ENCODE results near the gene BAIAP2L1.
A peak's percentile ranks its signal among the peaks of the same experiment; 100 is the strongest.

The BAIAP2L1 gene

GRCh38 chr7:98278936-98279335, 122.0 kb downstream of the BAIAP2L1 start:
- DNase-seq (ENCODE audit: low read depth in 2 of 2) = no peak

GRCh38 chr7:98278408-98278807, 122.5 kb downstream of the BAIAP2L1 start:
- no peak for DNase-seq (ENCODE audit: low read depth in 2 of 2)

GRCh38 chr7:98276241-98276761, 124.6 kb downstream of the BAIAP2L1 start:
- no peak for DNase-seq (ENCODE audit: low read depth in 2 of 2)

DNA sequence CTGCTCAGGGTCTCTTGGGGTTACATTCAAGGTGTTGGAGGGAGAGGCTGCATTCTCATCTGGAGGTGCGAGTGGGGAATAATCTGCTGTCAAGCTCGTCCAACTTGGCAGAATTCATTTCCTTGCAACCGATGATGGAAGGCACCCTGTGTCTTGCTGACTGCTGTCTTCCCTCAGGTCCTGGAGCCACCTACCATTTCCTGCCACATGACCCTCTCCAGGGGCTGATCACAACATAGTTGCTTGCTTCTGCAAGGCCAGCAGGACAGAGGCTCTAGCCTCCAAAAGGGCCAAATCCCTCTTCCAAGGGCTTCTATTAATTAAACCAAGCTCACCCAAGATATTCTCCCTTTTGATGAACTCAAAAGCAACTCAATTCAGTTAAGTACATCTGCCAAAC, 133.6 kb downstream of the BAIAP2L1 start:
- DNase-seq (ENCODE audit: low read depth in 2 of 2) = no peak

- no peak for DNase-seq (ENCODE audit: low read depth in 2 of 2)
Measured at GRCh38 chr7:98266840-98267239, 134.1 kb downstream of the BAIAP2L1 start.

DNA sequence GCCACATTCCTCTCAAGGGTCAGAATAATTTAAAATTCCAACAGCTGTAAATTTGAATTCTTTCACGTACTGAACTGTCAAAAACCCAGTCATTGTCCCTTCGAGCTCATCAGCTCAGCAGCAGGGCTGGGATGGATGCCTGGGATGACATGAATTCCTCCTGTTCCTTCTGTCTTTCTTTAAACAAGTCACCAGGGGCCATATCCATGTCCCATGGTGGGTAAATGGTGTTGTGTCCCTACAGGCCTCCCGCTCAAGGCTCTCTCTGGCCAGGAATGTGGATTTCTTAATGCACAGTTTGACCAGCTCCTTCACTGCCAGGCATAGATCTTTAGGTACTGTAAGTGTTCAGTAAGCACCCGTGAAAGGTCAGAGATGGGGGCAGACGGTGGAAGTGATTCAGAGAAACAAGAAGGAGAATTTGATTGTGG, 135.0 kb downstream of the BAIAP2L1 start:
- no peak for DNase-seq (ENCODE audit: low read depth in 2 of 2)

DNA sequence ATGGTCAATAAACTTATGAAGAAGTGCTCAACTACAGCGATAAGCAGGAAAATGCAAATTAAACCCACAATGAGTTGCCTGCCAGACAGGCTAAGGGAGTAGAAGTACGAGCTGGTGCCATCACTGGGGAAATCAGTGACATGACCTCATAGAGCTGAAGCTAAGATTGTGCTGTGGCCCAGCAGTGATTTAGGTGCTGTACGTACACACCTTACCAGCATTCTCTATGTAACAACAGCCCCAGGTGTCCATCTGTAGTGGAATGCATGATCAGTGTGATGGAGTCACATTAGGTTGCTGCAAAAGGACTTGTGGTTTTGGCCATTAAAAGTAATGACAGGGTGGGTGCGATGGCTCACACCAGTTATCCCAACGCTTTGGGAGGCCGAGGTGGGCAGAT, 143.2 kb downstream of the BAIAP2L1 start:
- DNase-seq (ENCODE audit: low read depth in 2 of 2) = no peak

- DNase-seq (ENCODE audit: low read depth in 2 of 2) = no peak
Measured at GRCh38 chr7:98256431-98256830, 144.5 kb downstream of the BAIAP2L1 start.

- DNase-seq (ENCODE audit: low read depth in 2 of 2) = peak in 1 of 2 donors; percentile 5
Measured at GRCh38 chr7:98254951-98255610, 145.8 kb downstream of the BAIAP2L1 start.

DNA sequence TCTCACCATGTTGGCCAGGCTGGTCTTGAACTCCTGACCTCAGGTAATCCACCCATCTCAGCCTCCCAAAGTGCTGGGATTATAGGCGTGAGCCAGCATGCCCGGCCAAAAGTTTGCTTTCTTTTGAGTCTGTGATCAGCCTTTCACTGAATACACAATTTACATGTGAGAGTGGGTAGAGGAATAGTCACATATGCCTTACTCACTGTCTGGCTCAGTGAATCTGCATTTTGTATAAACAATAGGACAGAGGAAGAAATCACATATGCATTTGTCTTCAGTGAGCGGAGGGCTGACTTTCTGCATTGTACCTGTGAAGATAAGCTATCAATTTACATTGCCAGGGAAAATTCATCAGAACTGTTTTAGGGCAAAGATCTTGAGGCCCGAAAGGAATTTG, 146.4 kb downstream of the BAIAP2L1 start:
- DNase-seq (ENCODE audit: low read depth in 2 of 2) = no peak

- DNase-seq (ENCODE audit: low read depth in 2 of 2) = no peak
Measured at GRCh38 chr7:98252425-98253054, 148.3 kb downstream of the BAIAP2L1 start.

DNA sequence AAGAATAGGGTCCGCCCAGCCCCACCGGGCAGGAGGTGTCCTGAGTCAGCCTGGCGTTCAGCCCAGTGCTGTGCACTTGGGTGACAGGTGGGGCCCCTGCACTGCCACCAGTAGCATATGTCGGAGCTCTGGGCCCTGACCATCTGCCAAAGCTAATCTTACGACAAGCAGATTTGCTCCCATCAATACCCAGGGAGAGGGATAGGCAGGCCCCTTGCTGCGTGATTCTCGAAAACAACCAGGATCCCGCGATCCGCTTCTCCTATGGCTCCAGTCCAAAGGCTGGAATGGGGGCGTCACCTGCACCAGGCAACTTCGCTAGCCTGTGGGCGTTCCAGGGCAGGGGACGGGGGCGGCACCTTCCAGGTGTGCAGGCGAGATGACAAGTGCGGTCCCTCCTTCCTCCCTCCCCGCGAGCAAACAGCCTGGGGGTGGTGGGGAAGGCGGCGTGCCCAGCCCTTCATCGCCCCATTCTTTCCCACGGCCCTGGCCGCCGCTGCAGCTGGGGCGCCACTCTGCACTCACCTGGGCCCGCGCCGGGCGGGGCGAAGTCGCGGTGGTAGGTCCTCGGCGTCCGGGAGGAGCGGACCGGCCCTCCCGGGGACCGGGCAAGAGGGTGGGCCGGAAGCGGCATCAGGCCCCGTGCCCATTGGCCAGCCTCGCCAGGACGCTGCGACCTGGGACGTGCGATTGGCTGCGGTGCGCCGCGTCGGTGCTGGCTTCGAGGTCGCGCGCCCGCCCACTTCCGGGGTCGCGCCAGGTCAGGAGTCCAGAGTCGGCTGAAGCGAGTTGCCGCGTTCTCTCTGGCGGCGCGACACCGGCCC, 149.1 kb downstream of the BAIAP2L1 start, which contains the start of gene TECPR1:
TECPR1 (minus strand) TSS at position 632 of the 824 bp plus-strand sequence. CDS start 6,086 bp downstream, outside the sequence.
- peak; percentile 77 to 85 for DNase-seq (ENCODE audit: low read depth in 2 of 2)

DNA sequence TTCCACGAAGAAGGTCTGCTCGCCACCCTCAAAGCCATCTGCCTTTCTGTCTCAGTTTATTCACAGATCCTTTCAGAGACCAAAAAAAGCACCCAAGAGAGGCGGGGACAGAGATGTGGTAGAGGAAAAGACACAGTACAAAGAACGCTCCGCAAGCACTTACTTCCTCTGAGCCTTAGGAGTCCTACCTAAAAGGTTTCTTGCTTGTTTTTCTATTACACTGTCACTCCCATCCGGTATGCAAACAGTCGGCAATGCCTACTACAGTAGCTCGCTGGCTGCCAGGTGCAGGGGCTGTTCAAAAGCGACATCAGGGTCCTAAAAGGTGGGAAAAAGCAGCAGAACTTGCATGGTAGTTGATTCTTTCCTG, 149.7 kb downstream of the BAIAP2L1 start:
- peak in 1 of 2 donors; percentile 4 for DNase-seq (ENCODE audit: low read depth in 2 of 2)

DNA sequence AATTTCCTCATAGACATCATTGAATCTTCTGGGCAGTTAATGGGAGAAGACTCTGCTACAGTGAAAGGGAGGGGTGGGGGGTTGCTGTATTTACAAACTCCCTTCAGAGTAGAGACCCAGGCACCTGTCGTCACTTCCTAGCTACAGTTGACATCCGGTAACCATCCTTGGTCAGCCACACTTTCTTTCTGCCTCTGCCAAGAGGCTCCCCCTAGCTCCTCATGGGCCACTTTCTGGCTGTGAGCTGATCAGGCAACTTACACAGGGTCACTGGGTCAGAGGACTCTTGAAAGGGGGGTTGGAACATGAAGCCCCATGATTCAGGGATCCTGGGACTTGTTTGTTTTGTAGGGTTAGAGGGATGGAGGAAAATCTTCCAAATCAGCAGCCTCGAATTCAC, 150.1 kb downstream of the BAIAP2L1 start:
- peak; percentile 21 to 32 for DNase-seq (ENCODE audit: low read depth in 2 of 2)

GRCh38 chr7:98249106-98249505, 151.8 kb downstream of the BAIAP2L1 start:
- no peak for DNase-seq (ENCODE audit: low read depth in 2 of 2)

DNA sequence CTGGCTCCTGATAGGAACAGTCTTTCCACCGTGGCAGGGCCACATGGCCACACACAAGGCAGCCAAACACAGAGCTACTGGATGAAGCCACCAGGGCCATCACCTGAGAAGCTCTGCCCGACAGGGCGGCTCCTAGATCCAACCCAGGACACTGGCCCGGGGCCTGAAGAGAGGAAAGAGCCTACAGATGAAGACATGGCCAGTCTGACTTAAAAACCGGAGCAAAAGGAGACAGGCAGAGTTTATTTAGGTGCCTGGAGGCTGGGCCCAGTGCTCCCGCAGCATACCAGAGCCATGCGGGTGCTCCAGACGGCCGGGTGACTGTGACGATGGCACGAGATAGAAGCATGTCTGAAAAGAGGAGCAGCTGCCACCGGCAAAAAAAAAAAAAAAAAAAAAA, 152.7 kb downstream of the BAIAP2L1 start:
- DNase-seq (ENCODE audit: low read depth in 2 of 2) = no peak

GRCh38 chr7:98244871-98245270, 156.0 kb downstream of the BAIAP2L1 start:
- no peak for DNase-seq (ENCODE audit: low read depth in 2 of 2)

- DNase-seq (ENCODE audit: low read depth in 2 of 2) = no peak
Measured at GRCh38 chr7:98242934-98243333, 158.0 kb downstream of the BAIAP2L1 start.

GRCh38 chr7:98242342-98242741, 158.5 kb downstream of the BAIAP2L1 start:
- no peak for DNase-seq (ENCODE audit: low read depth in 2 of 2)

DNA sequence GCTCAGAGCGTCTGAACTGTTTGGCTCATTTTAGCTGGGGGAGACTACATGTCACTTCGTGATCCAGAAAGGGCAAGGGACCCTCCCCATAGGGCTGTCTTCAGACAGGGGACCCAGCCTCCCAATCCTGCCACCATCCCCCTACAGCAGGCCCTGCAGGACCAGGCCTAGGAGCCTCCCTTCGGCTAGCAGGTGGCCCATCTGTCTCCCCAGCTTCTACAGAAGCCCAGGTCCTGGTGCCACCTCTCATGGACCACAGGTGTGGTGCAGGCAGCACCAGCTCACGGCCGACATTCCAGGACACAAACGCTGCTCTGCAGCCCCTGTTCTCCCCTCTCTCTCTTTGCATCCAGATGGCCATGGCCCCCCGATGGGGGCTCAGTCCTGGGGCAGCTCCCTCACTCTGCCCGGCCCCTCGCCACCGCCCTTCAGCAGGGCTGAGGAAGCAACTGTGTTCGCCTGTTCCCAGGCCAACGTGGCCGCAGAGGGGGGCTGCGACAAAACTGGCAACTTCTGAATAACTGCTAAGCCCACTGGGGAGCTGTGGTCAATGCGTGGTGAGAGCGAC, 159.1 kb downstream of the BAIAP2L1 start:
- no peak for DNase-seq (ENCODE audit: low read depth in 2 of 2)
